Fibroblast of lung (primary cell): ENCODE data around the gene CUBN.

Experiments
- CTCF ChIP-seq, 2 donors: IDR thresholded peaks in 1 of 2; conservative IDR thresholded peaks in 1 of 2; 1 replicate in 1 of 2; 2 replicates in 1 of 2; pipeline ENCODE4 v1.5.1; 2011 to 2012; ENCODE audit warnings: low read length in 2 of 2, control low read depth in 1 of 2, inconsistent platforms in 1 of 2, low read depth in 1 of 2, mild to moderate bottlenecking in 1 of 2
- EZH2 ChIP-seq: IDR thresholded peaks from 2 replicates; pipeline ENCODE4 v1.5.1; 2012; ENCODE audit warnings: low read length, control low read depth, mild to moderate bottlenecking; ENCODE audit errors: missing control alignments

GRCh38 chr10:16909271-16909767 is 220.3 kb downstream of the CUBN start:
- no peak for TF ChIP-seq CTCF (conservative IDR thresholded peaks at IDR 0.05 in 1 of 2, IDR thresholded peaks at IDR 0.05 in 1 of 2; ENCODE audit: low read depth in 1 of 2, low read length in 2 of 2)
- no peak for TF ChIP-seq EZH2
